ENCODE measurements around the gene HDHD5.
A peak's percentile ranks its signal among the peaks of the same experiment; 100 is the strongest.
"Not testable (repeated sequence)": the region's sequence is repeated elsewhere in the genome, so short reads cannot be mapped to it uniquely, and the experiment has no call there.

The HDHD5 gene

DNA sequence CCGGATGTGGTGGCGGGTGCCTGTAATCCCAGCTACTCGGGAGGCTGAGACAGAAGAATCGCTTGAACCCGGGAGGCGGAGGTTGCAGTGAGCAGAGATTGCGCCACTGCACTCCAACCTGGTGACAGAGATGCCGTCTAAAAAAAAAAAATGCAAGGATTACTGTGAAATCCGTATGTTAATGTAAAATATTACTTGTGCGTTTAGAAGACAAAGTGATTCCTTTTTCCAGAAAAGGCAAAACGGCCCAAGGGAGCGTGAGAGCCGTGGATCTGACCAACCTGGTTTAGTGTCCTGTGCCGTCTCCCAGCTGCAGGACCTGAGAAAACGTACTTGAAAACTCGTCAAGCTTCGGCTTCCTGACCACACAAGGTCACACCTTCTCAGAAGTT, 905 bp downstream of the HDHD5 start:
- DNase-seq (ENCODE audit: low read depth), result no peak
- TF ChIP-seq, protein P1, sequence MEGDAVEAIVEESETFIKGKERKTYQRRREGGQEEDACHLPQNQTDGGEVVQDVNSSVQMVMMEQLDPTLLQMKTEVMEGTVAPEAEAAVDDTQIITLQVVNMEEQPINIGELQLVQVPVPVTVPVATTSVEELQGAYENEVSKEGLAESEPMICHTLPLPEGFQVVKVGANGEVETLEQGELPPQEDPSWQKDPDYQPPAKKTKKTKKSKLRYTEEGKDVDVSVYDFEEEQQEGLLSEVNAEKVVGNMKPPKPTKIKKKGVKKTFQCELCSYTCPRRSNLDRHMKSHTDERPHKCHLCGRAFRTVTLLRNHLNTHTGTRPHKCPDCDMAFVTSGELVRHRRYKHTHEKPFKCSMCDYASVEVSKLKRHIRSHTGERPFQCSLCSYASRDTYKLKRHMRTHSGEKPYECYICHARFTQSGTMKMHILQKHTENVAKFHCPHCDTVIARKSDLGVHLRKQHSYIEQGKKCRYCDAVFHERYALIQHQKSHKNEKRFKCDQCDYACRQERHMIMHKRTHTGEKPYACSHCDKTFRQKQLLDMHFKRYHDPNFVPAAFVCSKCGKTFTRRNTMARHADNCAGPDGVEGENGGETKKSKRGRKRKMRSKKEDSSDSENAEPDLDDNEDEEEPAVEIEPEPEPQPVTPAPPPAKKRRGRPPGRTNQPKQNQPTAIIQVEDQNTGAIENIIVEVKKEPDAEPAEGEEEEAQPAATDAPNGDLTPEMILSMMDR (IDR thresholded peaks at IDR 0.05; ENCODE audit: low read depth, low read length, missing control alignments), result no peak
- H3K4me3 ChIP-seq (ENCODE audit: low read depth, low read length), result peak overlapping the region; percentile 72
- in situ Hi-C loops (cut with HindIII; ENCODE audit: low sequenced_read_pairs), result no loop called here

DNA sequence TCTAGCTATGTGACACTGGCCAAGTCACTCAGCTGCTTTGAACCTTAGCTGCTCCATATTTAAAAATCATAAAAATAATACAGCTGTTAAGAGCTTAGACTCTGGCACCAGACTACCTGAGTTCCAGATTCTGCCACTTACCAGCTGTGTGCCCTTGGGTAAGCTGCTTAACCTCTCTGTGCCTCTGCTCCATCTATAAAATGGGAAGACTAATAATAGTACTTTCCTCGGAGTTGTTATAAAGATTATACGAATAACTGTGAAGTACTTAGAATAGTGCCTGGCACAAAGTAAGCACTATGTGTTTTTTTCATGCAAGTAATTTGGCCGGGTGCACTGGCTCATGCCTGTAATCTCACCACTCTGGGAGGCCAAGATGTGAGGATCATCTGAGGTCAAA, 1.4 kb downstream of the HDHD5 start:
- TF ChIP-seq, protein P1 (IDR thresholded peaks at IDR 0.05; ENCODE audit: low read depth, low read length, missing control alignments), result no peak
- peak overlapping the region; percentile 72 for H3K4me3 ChIP-seq (ENCODE audit: low read depth, low read length)
- no peak for DNase-seq (ENCODE audit: low read depth)
- in situ Hi-C loops (cut with HindIII; ENCODE audit: low sequenced_read_pairs), result no loop called here

DNA sequence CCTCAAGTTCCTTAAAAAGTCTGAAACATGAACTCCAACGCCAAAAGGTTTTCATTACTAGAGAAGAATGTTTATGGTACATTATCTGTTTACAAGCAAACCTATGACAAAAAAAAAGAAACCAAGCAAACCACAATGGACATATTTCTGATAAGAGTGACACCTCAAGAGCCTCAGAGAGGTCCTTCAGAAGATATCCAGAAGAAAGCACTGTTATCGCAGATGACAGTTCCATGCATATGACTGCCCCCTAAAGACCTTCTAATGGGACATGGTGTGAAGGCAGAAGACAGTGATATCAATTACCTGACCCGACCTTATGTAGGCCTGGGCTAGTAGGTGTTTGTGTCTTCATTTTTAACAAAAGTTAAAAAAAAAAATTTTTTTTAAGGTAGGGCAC, 3.1 kb downstream of the HDHD5 start:
- in situ Hi-C loops (cut with HindIII; ENCODE audit: low sequenced_read_pairs), result no loop called here
- no peak overlapping the region for H3K4me3 ChIP-seq (ENCODE audit: low read depth, low read length)
- TF ChIP-seq, protein P1 (IDR thresholded peaks at IDR 0.05; ENCODE audit: low read depth, low read length, missing control alignments), result no peak
- no peak for DNase-seq (ENCODE audit: low read depth)

DNA sequence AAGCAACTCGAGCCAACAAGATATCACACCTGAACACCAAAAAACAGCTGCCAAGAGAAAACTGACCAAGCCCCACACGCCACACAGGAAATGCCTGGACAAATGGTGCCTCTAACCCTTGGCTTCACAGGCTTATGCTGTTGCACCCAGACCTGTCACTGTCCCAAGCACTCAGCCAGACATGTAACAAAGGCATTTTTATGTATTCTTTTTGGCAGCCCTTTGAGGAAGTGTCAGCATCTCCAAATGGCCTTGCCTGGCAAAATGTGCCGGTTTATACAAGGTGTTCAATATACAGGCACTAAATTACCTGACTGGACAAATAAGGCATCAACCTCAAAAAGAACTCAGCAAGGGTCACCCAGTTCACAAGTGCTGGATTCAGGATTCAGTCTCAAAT, 6.1 kb downstream of the HDHD5 start:
- TF ChIP-seq, protein P1 (IDR thresholded peaks at IDR 0.05; ENCODE audit: low read depth, low read length, missing control alignments), result no peak
- H3K4me3 ChIP-seq (ENCODE audit: low read depth, low read length), result no peak overlapping the region
- in situ Hi-C loops (cut with HindIII; ENCODE audit: low sequenced_read_pairs), result no loop called here
- DNase-seq (ENCODE audit: low read depth), result no peak

DNA sequence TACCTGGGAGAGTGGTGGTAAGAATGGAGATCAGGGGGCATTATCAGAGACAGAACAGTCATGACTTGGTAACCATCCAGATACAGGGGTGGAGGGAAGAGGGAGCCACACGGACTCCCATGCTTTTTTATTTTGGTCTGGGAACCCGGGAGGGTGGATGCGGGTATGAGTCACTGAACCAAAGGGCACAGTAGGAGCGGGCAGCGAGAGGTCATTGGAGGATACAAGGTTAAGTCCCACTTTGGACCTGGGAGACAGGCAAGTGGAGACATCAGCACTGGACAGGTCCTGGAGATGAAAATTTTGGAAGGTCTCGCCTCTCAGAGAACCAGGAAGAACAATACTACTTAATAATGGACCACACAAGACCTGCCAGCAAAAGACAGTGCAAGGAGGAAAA, 6.7 kb downstream of the HDHD5 start:
- no peak overlapping the region for H3K4me3 ChIP-seq (ENCODE audit: low read depth, low read length)
- TF ChIP-seq, protein P1 (IDR thresholded peaks at IDR 0.05; ENCODE audit: low read depth, low read length, missing control alignments), result no peak
- in situ Hi-C loops (cut with HindIII; ENCODE audit: low sequenced_read_pairs), result no loop called here
- no peak for DNase-seq (ENCODE audit: low read depth)

DNA sequence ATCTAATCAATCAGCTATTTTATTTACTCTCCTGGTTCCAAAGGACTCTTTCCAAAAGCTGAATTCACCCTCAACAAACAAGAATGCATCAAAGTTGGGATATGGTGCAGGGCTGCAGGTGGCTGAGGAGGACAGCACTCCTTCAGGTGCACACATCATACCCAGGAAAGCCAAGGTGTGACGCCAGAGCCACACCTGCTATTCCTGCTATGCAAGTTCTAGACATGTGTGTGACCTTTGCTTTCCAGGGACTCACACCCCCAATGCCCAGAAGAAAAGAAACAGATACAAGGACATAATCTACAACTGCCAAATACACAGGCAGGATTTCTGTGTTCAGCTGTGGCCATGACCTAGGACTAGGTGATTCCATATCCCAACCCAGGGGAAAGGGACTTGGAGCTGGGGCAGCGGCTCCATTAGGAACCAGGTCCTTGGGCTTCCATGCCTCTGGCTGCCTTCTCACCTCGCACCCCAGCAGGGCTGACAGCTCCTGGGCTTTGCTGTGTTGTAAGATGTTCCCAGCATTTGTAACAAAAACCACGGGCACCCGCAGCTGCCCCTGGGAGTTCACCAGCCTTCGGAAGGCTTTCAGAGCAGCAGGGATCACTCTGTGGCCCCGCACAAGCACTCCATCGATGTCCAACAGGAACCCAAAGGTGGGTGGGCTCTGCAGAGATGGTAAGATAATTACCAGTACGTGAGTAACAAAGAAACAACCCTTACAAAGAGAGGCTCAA, 9.8 kb downstream of the HDHD5 start:
- no peak for DNase-seq (ENCODE audit: low read depth)
- TF ChIP-seq, protein P1 (IDR thresholded peaks at IDR 0.05; ENCODE audit: low read depth, low read length, missing control alignments), result no peak
- no peak overlapping the region for H3K4me3 ChIP-seq (ENCODE audit: low read depth, low read length)
- in situ Hi-C loops (cut with HindIII; ENCODE audit: low sequenced_read_pairs), result no loop called here

DNA sequence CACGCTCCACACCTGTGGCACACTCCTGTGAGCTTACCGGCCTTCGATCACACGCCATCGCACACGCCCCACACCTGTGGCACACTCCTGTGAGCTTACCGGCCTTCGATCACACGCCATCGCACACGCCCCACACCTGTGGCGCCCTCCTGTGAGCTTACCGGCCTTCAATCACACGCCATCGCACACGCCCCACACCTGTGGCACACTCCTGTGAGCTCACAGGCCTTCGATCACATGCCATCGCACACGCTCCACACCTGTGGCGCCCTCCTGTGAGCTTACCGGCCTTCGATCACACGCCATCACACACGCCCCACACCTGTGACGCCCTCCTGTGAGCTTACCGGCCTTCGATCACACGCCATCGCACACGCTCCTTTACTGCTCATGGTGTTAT, 11.6 kb downstream of the HDHD5 start:
- in situ Hi-C loops (cut with HindIII; ENCODE audit: low sequenced_read_pairs); DNase-seq (ENCODE audit: low read depth); H3K4me3 ChIP-seq (ENCODE audit: low read depth, low read length): not testable (repeated sequence)

Measured in astrocyte of the cerebellum (primary cell).